GM23248 (cell line): ENCODE results near the gene LY6G6C.

Source experiments
- EZH2 ChIP-seq: fragments of 200-600 bp; sonication (generic); IDR thresholded peaks from 2 replicates; pipeline ENCODE4 v1.6.1; 2018; ENCODE audit warnings: antibody characterized with exemption, mild to moderate bottlenecking; ENCODE audit not compliant: insufficient read depth, poor library complexity, severe bottlenecking
- EZH2phosphoT487 ChIP-seq: fragments of 200-600 bp; sonication (generic); IDR thresholded peaks from 2 replicates; pipeline ENCODE4 v1.6.1; 2018; ENCODE audit warnings: antibody characterized with exemption, moderate library complexity, mild to moderate bottlenecking, low read depth; ENCODE audit not compliant: insufficient read depth

- TF ChIP-seq EZH2phosphoT487 (no peak), EZH2 (no peak)
These were observed 21.3 kb upstream of the LY6G6C start for GRCh38 chr6:31742894-31743293.
